HG03432 (cell line): Measurements from ENCODE around the gene ARSG.
"Not testable (repeated sequence)": the region's sequence is repeated elsewhere in the genome, so short reads cannot be mapped to it uniquely, and the experiment has no call there.

Source experiments
- ATAC-seq: cut with Tn5 transposase; IDR thresholded peaks from one replicate; pipeline ENCODE4 v1.9.1; 2021; ENCODE audit warnings: mild to moderate bottlenecking, moderate library complexity; ENCODE audit not compliant: unreplicated experiment

Gene ARSG

GRCh38 chr17:68290955-68291835, at the start of gene ARSG, which contains the start of gene SLC16A6:
Gene ARSG (plus strand): TSS chr17:68291495. CDS start chr17:68307494, 15,999 bp downstream.
Gene SLC16A6 (minus strand): TSS chr17:68291127. CDS start chr17:68278320, 12,807 bp downstream.
- ATAC-seq, result peak; percentile 61

- ATAC-seq, result no peak
These were observed 44.8 kb upstream of the ARSG start for GRCh38 chr17:68246271-68247028.

- peak; percentile 92 for ATAC-seq
These were observed 43.7 kb upstream of the ARSG start, which contains the start of gene AMZ2 for GRCh38 chr17:68247445-68248198. Gene AMZ2 (plus strand): TSS chr17:68248043. CDS start chr17:68250188, 2,145 bp downstream.

- ATAC-seq, result peak; percentile 32
These were observed 43.0 kb upstream of the ARSG start for GRCh38 chr17:68248199-68248825.

GRCh38 chr17:68248891-68249290, 42.4 kb upstream of the ARSG start:
- no peak for ATAC-seq

- no peak for ATAC-seq
These were observed 41.9 kb upstream of the ARSG start for GRCh38 chr17:68249354-68249765.

- ATAC-seq, result not testable (repeated sequence)
These were observed 37.9 kb upstream of the ARSG start for GRCh38 chr17:68253426-68253825.

- no peak for ATAC-seq
These were observed 36.1 kb upstream of the ARSG start for GRCh38 chr17:68255151-68255550.

GRCh38 chr17:68255731-68256538, 35.4 kb upstream of the ARSG start:
- no peak for ATAC-seq

- not testable (repeated sequence) for ATAC-seq
These were observed 34.6 kb upstream of the ARSG start for GRCh38 chr17:68256701-68257100.

GRCh38 chr17:68257934-68258333, 33.4 kb upstream of the ARSG start:
- ATAC-seq, result no peak

- ATAC-seq, result peak; percentile 97
These were observed 32.2 kb upstream of the ARSG start for GRCh38 chr17:68258890-68259647.

- ATAC-seq, result not testable (repeated sequence)
These were observed 31.7 kb upstream of the ARSG start for GRCh38 chr17:68259648-68259951.

- ATAC-seq, result no peak
These were observed 31.1 kb upstream of the ARSG start for GRCh38 chr17:68260051-68260762.

- ATAC-seq, result not testable (repeated sequence)
These were observed 28.8 kb upstream of the ARSG start for GRCh38 chr17:68262467-68262866.

GRCh38 chr17:68263101-68263681, 28.1 kb upstream of the ARSG start:
- ATAC-seq, result peak; percentile 34

- not testable (repeated sequence) for ATAC-seq
These were observed 25.5 kb upstream of the ARSG start for GRCh38 chr17:68265833-68266232.

GRCh38 chr17:68273722-68274121, 17.6 kb upstream of the ARSG start:
- ATAC-seq, result no peak
